Stimulated activated CD8-positive, alpha-beta memory T cell treated with anti-CD3 and anti-CD28 coated beads, Interleukin-4, amount 100 ng/mL, for 48 hours (primary cell): ENCODE data around the gene RBM3.

Source experiments
- DNase-seq: peaks from one replicate; pipeline ENCODE4 v3.0.0-alpha.2; 2020

Gene RBM3

GRCh38 chrX:48578661-48579128, 4.4 kb downstream of the RBM3 start:
- DNase-seq = no peak

DNA sequence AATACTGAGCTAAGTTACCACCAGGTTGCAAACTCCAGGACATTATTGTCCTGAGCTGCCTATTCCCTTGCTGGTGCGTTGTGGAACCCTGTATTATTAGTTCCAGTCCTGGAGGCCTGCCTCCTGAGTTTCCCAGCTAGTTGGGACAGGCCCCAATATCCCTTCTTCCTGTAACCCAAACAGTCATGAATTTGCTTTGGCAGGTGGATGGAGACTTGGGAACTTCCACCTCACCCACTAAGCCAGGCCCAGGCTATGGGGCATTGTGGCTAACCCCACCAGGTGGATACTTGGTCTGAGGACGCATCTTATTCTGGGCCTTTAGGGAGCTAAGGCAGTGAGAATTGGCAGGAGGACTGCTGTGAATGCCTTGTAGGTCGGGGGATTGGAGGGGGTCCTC, 5.0 kb downstream of the RBM3 start:
- DNase-seq = no peak

DNA sequence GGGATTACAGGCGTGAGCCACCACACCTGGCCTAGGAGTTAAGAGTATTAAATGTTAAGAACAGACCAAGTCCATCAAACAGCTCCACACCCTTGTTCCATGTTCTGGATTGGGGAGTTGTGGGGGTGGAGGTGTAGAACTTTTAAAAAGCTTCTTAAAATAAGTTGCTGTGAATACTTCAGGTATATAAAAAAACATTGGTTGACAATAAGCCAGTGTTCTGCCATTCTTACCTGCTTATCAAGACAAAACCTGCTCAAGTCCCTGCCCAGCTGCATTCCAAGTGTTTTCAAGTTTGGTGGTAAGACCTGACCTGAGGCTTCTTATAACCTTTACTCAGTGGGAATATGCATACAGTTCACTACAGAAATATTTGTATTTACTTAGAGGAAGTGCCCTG, 6.4 kb downstream of the RBM3 start:
- no peak for DNase-seq

- no peak for DNase-seq
These were observed 10.4 kb downstream of the RBM3 start for GRCh38 chrX:48584698-48585097.

GRCh38 chrX:48589482-48590162, 15.3 kb downstream of the RBM3 start:
- no peak for DNase-seq

DNA sequence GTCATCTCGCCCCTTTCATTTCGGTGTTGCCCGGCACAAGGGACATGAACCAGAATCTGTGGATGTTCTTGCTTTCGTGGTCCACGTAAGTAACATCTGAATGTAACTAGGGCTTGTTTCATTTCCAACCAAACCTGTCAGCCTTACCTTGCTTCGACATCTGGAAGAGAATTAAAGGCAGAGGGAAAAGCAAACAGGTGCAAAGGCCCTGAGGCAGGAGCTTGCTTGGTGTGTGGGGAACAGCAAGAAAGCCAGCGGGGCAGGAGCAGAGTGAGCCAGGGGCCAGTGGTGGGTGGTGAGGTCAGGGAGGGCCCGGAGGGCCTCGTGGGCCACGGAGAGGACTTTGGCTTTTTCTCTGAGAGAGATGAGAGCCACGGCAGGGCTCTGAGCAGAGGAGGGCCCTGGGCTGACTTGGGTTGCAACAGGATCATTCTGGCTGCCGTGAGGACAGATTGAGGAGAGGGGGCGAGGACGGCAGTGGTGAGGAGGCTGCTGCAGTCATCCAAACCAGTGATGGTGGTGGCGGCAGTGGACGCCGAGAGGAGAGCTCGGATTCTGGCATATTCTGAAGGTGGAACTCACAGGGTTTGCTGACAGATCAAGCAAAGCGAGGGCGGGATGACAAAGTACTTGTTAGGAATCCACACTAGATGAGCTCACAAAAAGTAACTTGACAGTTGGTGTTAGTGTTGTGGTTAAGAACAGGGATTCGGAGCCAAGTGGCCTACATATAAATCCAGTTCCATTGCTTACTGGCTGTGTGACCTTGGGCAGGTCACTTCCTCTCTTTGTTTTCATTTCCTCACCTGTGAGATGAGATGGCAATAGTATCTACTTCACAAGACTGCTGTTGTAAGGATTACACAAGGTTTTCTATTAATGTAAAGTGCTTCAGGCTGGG, 16.2 kb downstream of the RBM3 start:
- DNase-seq = no peak

- no peak for DNase-seq
These were observed 17.0 kb downstream of the RBM3 start for GRCh38 chrX:48591255-48591791.

- DNase-seq = no peak
These were observed 18.7 kb downstream of the RBM3 start for GRCh38 chrX:48592971-48593370.

- DNase-seq = no peak
These were observed 21.6 kb downstream of the RBM3 start for GRCh38 chrX:48595929-48596328.

GRCh38 chrX:48597353-48598264, 23.3 kb downstream of the RBM3 start, which contains the start of gene WDR13:
WDR13 (plus strand) TSS chrX:48597492; CDS start chrX:48597997, 505 bp downstream.
- peak; percentile 90 for DNase-seq

- DNase-seq = no peak
These were observed 24.3 kb downstream of the RBM3 start for GRCh38 chrX:48598614-48599013.

DNA sequence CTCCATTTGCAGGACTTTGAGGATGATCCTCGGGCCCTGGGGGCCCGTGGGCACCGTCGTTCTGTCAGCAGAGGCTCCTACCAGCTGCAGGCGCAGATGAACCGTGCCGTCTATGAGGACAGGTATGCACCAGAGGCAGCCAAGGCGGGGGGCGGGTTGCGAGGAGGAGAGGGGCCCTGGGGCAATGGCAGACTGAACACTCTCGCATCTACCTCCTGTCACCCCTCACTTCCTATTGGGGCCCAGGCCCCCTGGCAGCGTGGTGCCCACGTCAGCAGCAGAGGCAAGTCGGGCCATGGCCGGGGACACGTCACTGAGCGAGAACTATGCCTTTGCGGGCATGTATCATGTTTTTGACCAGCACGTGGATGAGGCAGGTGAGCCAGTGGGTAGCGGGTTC, 25.1 kb downstream of the RBM3 start:
- no peak for DNase-seq

DNA sequence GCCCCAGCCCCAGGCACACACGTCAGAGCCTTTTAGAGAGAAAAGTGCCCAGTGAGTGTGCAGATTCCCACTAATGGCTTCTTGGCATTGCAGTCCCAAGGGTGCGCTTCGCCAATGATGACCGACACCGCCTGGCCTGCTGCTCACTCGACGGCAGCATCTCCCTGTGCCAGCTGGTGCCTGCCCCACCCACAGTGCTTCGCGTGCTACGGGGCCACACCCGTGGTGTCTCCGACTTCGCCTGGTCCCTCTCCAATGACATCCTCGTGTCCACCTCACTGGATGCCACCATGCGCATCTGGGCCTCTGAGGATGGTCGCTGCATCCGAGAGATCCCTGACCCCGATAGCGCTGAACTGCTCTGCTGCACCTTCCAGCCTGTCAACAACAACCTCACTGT, 25.9 kb downstream of the RBM3 start:
- no peak for DNase-seq

GRCh38 chrX:48601741-48602394, 27.6 kb downstream of the RBM3 start:
- DNase-seq = no peak

DNA sequence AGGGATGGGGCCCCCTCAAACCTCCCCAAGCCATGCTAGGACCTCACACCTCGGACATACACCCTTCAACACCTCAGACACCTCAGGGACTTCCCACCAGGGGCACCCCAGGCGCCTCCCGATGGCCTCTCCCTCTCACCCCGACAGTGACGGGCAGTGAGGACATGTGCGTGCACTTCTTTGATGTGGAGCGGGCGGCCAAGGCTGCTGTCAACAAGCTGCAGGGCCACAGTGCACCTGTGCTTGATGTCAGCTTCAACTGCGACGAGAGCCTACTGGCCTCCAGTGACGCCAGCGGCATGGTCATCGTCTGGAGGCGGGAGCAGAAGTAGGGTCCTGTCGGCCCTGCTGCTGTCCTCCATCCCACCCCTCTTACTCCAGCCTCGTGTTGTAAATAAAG, 30.4 kb downstream of the RBM3 start:
- DNase-seq = no peak

DNA sequence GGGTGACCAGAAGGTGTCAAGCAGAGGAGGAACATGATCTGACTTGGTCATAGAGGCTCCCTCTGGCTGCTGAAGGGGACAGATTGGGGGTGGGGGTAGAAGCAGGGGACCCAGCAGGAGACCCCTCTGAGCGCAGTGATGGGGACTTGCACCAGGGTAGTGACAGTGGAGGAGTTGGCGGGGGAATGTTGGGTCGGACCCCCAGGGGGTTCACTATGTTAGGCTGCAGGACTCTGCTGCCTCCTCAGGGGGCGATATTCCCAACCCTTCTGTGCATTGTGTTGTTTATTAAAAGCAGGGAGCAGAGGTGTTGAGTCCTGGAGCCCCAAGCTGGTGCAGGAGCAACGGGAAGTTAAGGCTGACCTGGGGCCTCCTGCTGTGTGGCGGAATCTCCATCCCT, 31.8 kb downstream of the RBM3 start:
- no peak for DNase-seq

- no peak for DNase-seq
These were observed 37.4 kb downstream of the RBM3 start for GRCh38 chrX:48611703-48612102.

DNA sequence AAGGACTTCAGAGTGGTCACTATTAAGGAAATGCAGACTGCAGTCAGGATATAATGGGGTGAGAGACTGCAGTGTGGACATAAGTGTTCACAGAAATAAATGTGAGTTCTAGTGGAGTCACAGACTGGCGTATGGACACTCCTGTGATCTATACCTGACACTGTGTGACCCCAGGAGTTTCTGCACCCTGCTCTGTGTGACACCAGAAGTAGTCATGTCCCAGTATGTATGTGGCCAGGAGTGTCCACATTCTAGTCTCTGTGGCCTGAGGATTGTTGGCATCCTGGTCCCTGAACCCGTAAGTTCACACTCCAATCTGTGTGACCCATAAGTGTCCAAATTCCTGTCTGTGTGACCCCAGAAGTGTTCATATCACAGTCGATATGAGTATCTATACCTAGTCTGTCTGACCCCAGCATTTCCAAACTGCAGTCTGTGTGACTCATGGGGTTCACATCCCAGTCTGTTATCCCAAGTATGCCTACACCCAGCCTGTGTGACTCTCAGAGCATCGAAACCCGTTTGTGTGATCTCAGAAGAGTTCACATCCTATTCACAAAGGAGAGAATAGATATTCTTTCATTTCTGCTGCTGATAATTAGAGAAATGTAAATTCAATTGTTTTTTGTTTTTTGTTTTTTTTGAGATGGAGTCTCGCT, 39.3 kb downstream of the RBM3 start:
- DNase-seq = no peak

DNA sequence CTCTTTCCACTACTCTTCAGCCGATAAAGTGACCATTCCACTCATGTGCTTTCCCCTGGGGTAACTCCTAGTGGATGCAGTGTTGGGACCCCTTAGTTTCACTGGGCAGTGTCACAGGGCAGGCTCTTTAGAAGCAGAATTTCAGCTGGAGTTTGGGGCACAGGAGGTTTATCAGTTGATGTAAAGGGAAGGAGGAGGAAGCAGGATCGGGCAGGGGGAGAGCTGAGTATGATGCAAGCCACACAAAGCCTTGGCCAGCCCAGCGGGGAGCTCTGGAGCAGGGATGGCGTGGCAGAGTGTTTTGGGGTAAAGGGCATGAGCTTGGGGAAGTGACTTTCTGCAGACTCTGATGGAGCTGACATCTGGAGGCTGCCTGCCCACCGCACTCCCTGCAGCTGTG, 42.3 kb downstream of the RBM3 start:
- DNase-seq = no peak

DNA sequence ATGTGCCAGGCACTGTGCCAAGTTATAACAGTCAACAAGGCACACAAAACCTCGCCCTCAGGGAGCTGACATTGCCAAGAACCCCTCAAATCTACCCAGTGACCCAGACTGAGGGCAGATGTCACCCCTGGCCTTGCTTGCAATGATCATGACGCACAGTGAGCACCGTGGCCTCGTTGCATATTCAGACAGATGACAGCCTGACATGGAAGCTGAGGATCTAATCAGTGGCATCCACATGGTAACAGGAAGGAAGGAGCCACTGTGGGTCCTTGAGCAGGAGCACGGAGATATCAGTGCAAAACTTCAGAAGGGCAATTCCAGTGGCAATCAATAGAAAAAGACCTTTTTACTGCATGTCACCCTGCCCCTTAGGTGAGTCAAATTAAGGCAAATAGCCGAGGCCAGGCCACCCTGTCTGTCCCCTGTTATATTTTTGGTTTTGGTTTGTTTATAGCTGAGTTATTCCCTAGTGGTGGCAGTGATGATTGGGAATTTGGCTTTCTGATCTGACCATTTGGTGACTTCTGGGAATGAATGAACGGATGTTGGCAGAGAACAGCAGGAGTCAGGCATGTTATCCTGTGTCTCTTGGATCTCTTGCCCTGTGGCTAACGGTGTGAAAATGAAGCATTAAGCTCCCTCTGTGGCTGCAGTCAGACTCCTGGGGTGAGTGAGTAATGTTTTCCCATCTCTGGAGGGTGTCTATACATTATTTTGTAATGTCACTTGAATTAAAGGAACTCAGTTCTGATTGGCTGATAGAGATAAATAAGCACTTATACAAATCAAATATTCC, 43.5 kb downstream of the RBM3 start:
- DNase-seq = no peak
